ENCODE results near the gene GAB1. TPM values are rescaled to one million over a fixed set of nuclear protein-coding genes. Genes with fewer than 3 reads are reported as not detected.

The GAB1 gene
- total RNA-seq, 1 experiment from 2014 or later, result 15.3 TPM

GRCh38 chr4:143320113-143320512 lies 16.6 kb upstream of the GAB1 start:
- no peak overlapping the region for H3K4me3 Mint-ChIP-seq

More at GRCh38 chr4:143320113-143320512, 16.6 kb upstream of the GAB1 start:
- Histone ChIP-seq H3K23me2 (ENCODE audit: insufficient read length, low read depth, low read length, poor library complexity, severe bottlenecking) (no peaks in the 10 kb centered on the region), H3K79me1 (ENCODE audit: insufficient read depth, low read depth, low read length, poor library complexity, severe bottlenecking) (no peaks in the 10 kb centered on the region), H4K8ac (replicated peaks; ENCODE audit: insufficient read length, low read depth, low read length) (no peak overlapping the region), H2BK5ac (ENCODE audit: insufficient read length, low read length) (no peak overlapping the region), H4K5ac (ENCODE audit: insufficient read length, low read depth, low read length) (no peak overlapping the region), H3K4ac (ENCODE audit: low read depth, low read length) (no peak overlapping the region), H2BK20ac (ENCODE audit: low read depth, low read length, poor library complexity, severe bottlenecking) (no peak overlapping the region), H3T11ph (ENCODE audit: low read length) (no peak overlapping the region), H2BK15ac (ENCODE audit: low read depth, low read length) (no peak overlapping the region), H2AFZ (ENCODE audit: low read length) (no peak overlapping the region), H3K4me1 (ENCODE audit: insufficient read depth, low read length) (no peaks in the 10 kb centered on the region), H3K14ac (ENCODE audit: insufficient read depth, low read length) (no peak overlapping the region), H3K27ac (ENCODE audit: insufficient read length, low read depth, low read length) (no peak overlapping the region), H4K20me1 (ENCODE audit: control insufficient read depth, insufficient read depth, insufficient read length) (no peaks in the 10 kb centered on the region), H2BK12ac (ENCODE audit: insufficient read length, low read depth, low read length) (no peak overlapping the region), H3K9me3 (ENCODE audit: control insufficient read depth, low read depth, low read length) (no peaks in the 10 kb centered on the region), H3K9ac (ENCODE audit: extremely low read depth, insufficient read length, low read length) (no peak overlapping the region), H3K56ac (ENCODE audit: insufficient read length, low read depth, low read length) (no peak overlapping the region), H3K4me2 (ENCODE audit: insufficient read depth, insufficient read length, low read length) (no peak overlapping the region), H3K27me3 (ENCODE audit: insufficient read depth, low read length) (no peaks in the 10 kb centered on the region), H2BK120ac (ENCODE audit: low read depth, low read length, poor library complexity, severe bottlenecking) (no peak overlapping the region), H2AK5ac (ENCODE audit: insufficient read length, low read length) (no peak overlapping the region), H3K23ac (ENCODE audit: insufficient read length, low read depth, low read length) (no peak overlapping the region), H3K79me2 (ENCODE audit: insufficient read depth, low read length) (no peaks in the 10 kb centered on the region), H3K18ac (ENCODE audit: insufficient read length, low read depth, low read length) (no peak overlapping the region), H4K91ac (ENCODE audit: insufficient read length, low read depth, low read length) (no peak overlapping the region)
- Mint-ChIP-seq H3K9me3 (no peaks in the 10 kb centered on the region), H3K36me3 (ENCODE audit: insufficient read depth in 1 of 3, low read depth in 3 of 3) (no peaks in the 10 kb centered on the region), H3K4me1 (peaks cover 5 to 11% of the 10 kb centered on the region in 2 experiments; a peak in 3 of 4 replicates), H3K27me3 (ENCODE audit: low read depth) (no peaks in the 10 kb centered on the region; the same call in 1 of the 2 replicates), H3K27ac (no peak overlapping the region)
- TF ChIP-seq, protein P1, sequence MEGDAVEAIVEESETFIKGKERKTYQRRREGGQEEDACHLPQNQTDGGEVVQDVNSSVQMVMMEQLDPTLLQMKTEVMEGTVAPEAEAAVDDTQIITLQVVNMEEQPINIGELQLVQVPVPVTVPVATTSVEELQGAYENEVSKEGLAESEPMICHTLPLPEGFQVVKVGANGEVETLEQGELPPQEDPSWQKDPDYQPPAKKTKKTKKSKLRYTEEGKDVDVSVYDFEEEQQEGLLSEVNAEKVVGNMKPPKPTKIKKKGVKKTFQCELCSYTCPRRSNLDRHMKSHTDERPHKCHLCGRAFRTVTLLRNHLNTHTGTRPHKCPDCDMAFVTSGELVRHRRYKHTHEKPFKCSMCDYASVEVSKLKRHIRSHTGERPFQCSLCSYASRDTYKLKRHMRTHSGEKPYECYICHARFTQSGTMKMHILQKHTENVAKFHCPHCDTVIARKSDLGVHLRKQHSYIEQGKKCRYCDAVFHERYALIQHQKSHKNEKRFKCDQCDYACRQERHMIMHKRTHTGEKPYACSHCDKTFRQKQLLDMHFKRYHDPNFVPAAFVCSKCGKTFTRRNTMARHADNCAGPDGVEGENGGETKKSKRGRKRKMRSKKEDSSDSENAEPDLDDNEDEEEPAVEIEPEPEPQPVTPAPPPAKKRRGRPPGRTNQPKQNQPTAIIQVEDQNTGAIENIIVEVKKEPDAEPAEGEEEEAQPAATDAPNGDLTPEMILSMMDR (conservative IDR thresholded peaks at IDR 0.05), result no peak
- DNase-seq, result no peak
- WGBS (ENCODE audit: extremely low coverage, insufficient read length, low lambda C conversion rate), result no CpG with 5 or more reads among the region's 1 CpG
